Stimulated activated naive CD8-positive, alpha-beta T cell treated with anti-CD3 and anti-CD28 coated beads, Interleukin-15, Interleukin-2, amounts not matched to agents 100 U/mL and 50 U/mL, for 24 hours (primary cell): ENCODE results near the gene TNFSF4.
"Not testable (repeated sequence)": the region's sequence is repeated elsewhere in the genome, so short reads cannot be mapped to it uniquely, and the experiment has no call there.

Experiments
- ATAC-seq: fragments of 150-1000 bp; cut with Tn5 transposase; one replicate; pipeline ENCODE4 v1.10.0; 2021
- DNase-seq: peaks from one replicate; pipeline ENCODE4 v3.0.0; 2021

Gene TNFSF4, protein sequence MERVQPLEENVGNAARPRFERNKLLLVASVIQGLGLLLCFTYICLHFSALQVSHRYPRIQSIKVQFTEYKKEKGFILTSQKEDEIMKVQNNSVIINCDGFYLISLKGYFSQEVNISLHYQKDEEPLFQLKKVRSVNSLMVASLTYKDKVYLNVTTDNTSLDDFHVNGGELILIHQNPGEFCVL

GRCh38 chr1:173206816-173207568 is at the start of gene TNFSF4:
Gene TNFSF4, minus strand, starts transcription at chr1:173207331. Its CDS starts 155 bp downstream, at chr1:173207176.
- DNase-seq = peak; percentile 42
- ATAC-seq = peak; percentile 66

DNA sequence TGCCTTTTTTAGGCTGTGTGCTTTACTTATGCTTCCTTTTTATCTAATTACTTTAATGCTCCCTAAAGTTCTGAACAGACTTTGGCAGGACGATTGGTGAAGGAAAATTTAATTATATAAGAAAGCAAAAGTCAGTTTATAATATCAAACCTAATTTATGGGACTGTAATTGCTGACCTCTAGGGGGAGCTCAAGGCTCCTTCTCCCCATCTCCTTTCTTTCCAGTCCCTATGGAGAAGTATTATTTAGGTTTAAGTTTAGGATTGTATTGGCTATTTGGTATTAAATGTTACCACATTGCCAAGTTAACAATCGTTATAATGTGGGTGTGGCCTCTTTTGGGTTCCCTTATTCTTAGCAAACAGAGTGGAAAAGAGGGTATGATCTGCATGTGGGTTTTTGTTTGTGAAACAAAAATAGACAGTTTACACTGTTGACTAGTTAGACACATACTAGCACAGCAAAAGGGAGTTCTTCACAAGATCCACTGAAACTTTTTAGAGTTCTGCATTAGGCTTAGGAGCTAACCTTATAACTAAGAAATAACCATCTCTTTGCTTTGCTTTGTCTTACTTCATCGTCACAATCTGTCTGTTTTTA is 48.2 kb upstream of the TNFSF4 start:
- no peak for ATAC-seq

GRCh38 chr1:173253046-173253445 is 45.9 kb upstream of the TNFSF4 start:
- no peak for DNase-seq

More for the DNA sequence above, 48.2 kb upstream of the TNFSF4 start:
- peak; percentile 25 for DNase-seq

GRCh38 chr1:173249349-173249748 is 42.2 kb upstream of the TNFSF4 start:
- ATAC-seq = no peak
- no peak for DNase-seq

More at GRCh38 chr1:173253046-173253445, 45.9 kb upstream of the TNFSF4 start:
- ATAC-seq = no peak

DNA sequence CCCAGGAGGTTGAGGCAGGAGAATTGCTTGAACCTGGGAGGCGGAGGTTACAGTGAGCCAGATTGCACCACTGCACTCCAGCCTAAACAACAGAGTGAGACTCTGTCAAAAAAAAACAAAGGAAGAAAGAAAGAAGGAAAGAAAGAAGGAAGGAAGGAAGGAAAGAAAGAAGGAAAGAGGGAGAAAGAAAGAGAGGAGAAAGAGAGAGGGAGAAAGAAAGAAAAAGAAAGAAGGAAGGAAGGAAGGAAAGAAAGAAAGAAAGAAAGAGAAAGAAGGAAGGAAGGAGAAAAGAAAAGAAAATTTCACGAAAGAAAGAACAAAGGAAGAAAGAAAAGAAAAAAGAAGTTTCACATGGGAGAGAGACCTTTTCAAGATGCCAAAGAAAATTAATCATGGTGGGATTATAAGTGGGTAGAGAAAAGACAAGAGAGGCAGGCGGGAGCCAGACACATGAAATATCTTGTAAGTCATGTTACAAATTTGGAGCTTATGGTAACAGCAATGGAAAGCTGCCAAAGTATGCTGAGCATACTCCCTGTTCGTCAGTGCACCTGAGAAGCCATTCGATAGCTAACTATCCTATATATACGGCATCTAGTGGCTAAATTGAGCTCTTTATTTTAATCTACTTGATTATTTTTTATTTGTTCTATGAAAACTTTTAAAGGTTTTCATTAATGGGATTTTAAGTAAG is 41.3 kb upstream of the TNFSF4 start:
- ATAC-seq (no peak), DNase-seq (no peak)

GRCh38 chr1:173245892-173246291 is 38.8 kb upstream of the TNFSF4 start:
- DNase-seq (no peak), ATAC-seq (no peak)

GRCh38 chr1:173243300-173243699 is 36.2 kb upstream of the TNFSF4 start:
- no peak for ATAC-seq
- no peak for DNase-seq

DNA sequence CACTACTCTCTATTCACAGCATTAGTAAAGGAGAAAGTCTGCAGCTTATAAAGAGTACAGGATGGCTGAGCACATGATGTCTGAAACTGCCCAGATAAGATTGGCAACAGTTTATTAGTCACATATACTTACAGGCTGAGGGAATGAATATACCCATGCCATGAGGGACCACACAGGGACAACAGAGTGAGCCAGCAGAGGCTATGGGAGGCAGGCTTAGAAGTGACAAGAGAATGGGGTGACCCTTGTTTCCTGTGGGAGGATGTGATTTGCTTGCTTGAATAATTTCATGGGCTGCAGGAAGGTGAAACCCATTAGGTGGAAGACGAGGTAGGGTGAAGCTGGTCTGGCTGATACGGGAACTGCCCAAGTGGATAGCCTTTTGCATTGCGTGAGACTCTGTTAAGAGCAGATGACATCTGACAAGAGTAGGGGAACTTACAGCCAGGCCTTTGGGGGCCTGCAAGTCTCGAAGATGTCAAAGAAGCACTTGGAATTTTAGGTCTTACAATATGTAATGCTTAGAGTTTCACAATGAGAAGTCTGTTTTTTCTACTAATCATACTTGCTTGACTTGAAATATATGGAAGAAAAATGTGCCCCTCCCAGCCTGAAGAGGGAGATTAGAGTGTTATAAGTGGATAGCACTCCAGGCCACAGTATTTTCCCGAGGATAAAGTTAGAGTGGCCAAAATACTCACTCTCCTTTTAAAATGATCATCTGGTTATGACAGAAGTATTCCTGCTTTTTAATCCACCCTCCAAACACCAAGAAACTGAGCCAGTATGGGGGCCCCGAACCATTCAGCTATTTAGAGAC is 34.6 kb upstream of the TNFSF4 start:
- ATAC-seq (no peak), DNase-seq (no peak)

GRCh38 chr1:173240609-173241008 is 33.5 kb upstream of the TNFSF4 start:
- DNase-seq (no peak), ATAC-seq (no peak)

GRCh38 chr1:173239058-173239457 is 31.9 kb upstream of the TNFSF4 start:
- DNase-seq (no peak), ATAC-seq (no peak)

DNA sequence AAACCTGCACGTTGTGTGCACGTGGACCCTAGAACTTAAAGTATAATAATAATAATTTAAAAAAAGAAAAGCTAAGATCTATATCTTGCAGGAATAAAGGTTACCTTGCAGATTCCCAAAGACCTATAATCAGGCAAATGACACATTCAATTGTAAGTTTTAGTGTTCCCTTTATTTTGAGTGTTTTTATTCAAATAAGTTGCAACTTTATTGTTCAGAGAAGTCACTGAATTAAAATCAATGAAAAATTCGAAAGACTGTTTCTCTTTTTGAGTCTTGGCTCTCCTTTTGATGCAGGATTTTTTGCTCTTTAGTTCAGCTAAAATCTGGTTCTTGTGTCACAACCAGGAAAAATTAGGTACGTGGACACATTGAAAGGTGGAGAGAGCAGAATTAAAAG is 27.8 kb upstream of the TNFSF4 start:
- no peak for ATAC-seq
- no peak for DNase-seq

DNA sequence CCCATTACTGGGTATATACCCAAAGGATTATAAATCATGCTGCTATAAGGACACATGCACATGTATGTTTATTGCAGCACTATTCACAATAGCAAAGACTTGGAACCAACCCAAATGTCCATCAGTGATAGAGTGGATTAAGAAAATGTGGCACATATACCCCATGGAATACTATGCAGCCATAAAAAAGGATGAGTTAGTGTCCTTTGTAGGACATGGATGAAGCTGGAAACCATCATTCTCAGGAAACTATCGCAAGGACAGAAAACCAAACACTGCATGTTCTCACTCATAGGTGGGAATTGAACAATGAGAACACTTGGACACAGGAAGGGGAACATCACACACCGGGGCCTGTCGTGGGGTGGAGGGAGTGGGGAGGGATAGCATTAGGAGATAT is 27.3 kb upstream of the TNFSF4 start:
- ATAC-seq, DNase-seq: not testable (repeated sequence)

DNA sequence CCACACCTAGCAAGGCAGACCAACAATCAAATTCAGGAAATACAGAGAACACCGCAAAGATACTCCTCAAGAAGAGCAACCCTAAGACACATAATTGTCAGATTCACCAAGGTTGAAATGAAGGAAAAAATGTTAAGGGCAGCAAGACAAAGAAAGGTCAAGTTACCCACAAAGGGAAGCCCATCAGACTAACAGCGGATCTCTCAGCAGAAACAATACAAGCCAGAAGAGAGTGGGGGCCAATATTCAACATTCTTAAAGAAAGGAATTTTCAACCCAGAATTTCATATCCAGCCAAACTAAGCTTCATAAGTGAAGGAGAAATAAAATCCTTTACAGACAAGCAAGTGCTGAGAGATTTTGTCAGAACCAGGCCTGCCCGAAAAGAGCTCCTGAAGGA is 21.9 kb upstream of the TNFSF4 start:
- not testable (repeated sequence) for DNase-seq, ATAC-seq

DNA sequence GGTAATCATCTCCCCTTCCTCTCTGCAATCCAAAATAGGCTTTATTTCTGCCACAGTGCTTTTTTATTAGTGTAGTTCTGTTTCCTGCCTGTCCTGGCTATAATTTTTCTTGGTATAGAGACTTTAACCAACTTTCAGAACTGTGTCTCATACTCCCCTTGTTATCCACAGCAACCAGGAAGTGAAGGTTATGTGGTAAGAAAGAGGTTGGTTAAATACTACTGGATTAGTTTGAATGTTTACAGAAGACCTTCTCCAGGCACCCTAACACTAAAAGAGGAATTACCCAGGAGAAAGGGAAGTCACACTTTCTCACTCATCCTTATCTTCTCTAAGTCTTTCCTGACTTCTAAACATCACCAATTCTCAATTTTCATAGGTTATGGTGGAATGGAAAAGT is 17.8 kb upstream of the TNFSF4 start:
- DNase-seq (no peak), ATAC-seq (no peak)

GRCh38 chr1:173224280-173224892 is 17.3 kb upstream of the TNFSF4 start:
- DNase-seq = no peak
- ATAC-seq = no peak

DNA sequence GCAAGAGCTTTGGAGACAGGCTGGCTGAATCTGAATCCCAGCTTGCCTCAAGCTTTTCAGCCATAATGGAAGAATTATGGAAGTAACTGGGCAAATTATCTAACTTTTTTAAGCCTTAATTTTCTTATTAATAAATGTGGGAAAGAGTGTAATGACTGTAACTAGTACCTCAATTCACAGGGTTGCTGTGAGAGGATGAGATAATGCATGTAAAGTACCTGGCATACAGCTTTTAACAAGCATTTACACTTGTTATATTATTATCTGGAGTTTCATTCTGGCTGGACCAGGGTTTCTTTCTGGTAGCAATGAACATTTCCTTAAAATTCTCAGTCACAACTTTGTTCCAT is 15.9 kb upstream of the TNFSF4 start:
- DNase-seq (no peak), ATAC-seq (no peak)

DNA sequence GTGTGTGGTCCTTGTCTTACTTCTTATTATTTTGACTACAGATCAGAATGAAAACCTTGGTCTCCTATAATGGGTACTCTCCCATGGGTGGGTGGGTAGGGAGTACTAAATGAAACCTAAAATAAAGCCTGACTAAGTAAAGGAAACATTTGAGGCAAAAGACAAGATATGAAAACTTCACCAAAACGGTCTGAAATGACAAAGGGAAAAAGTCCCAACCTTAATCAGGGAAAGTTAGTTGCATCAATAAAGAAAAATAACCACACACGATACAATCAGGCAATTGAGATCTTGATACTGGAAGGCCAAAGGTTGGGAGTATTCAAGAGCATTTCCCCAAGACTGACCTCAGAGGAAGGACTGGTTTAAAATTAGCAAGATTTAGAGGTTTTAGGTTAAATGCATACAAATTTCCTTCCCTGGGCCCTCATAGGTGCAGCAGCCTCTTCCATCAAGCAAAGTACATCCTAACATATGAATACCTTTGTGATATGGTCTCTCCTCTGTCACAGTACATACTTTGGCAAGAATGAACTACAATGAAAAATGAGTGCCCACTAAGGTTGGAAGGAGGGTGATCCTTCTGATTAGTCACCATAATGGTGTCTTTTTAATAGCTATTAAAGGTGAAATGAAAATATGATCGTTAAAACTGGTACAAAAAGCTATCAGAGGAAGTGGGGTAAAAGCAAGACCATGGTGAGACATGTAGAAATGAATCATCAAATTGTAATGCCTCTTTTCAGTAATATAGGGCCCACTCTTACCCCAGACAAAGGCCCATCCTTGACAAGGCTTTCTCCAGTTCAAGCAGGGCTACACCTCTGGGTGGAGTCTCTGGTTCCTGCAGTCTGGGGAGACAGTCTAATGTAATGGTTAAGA is 15.3 kb upstream of the TNFSF4 start:
- peak; percentile 81 for ATAC-seq
- peak; percentile 16 for DNase-seq

DNA sequence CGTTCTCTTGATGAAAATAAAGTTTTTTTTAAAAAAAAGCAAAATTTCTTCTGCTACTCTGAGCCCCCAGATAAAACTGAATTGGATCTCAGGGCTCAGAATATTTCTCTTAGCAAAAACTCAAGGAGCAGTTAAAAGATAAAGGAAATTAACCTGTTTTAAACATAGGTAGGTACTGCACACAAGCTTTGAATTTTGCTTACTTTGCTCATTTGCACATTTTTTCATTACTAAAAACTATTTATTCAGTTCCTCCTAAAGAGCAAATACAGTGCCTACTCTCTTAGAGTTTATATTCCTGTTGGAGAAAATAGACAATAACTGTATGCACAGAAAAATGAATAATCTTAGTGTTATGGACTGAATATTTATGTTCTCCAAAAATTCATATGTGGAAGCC is 13.0 kb upstream of the TNFSF4 start:
- ATAC-seq (no peak), DNase-seq (no peak)

- DNase-seq = no peak
- no peak for ATAC-seq
Measured at GRCh38 chr1:173213665-173214064, 6.5 kb upstream of the TNFSF4 start.

GRCh38 chr1:173212952-173213491 is 5.9 kb upstream of the TNFSF4 start:
- DNase-seq = no peak
- peak; percentile 68 for ATAC-seq
